Measurements from ENCODE around the gene ARHGEF28.

ARHGEF28 gene

DNA sequence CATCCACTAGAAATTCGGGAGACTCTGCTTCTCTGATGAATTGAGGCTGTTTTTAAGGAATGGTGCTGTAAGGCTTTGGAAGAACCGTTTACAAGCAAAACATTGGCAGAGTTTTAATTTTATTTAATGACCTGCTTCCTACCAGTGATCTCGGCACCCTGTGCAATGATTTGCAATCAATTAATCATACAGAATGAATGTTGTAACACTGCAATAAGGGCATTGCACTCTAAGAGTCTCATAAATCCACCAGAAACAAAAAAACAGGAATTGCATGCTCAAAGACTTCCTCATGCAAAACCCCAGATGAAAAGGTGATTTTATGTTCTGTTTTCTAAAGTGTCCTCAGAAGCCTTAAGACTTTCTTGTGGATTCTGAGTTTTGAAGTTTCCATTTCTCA, 295.7 kb downstream of the ARHGEF28 start:
- no peak for DNase-seq (ENCODE audit: low read depth in 1 of 2, low spot score in 1 of 2)

DNA sequence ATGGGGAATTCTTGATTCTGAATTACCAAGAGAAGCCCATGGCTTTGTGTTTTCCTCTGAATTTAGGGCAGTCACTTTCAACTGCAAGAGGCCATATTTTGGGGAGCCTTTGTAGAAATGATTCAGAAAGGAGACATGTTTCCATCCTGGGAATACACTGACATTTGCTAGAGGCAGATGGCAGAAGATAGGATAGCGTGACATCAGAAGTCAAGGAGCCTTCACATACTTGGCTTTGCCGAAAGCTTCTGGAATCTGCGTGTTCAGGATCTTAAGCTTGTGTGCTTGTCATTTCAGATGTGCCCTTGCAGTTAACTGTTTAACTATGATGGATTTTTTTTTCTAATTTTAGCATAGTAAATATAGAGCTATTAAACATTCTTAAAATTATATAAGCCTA, 296.2 kb downstream of the ARHGEF28 start:
- no peak for DNase-seq (ENCODE audit: low read depth in 1 of 2, low spot score in 1 of 2)

DNA sequence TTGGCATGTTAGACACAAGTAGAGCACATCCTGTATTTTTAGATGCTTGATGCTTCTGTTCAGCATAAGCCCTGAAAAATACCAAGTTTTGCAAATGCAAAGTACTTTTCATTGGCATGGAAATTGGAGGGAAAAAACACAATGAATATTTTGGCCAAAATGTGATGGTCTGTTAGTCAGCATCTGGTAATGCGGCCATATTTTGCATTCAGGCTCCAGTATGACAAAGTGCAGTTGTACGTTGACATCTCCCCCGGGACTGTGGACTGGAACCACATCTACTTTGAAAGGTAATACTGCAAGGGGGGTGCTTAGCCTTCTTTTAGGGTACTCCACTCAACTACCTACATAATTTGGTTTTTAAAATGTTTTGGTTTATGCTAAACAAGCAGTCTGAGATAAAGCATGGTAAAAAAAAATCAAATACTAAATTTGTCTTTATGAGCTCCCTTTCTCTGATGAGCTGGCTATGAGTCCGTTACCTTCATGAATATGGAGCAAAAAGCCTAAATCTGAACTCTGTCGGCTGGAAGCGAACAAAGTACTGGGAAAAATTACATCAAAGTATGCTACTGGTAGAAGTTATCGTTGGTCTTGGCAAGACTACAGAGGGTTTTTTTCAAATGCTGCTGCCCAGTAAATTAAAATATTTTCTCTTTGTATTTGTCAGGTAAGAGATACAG, 297.0 kb downstream of the ARHGEF28 start:
- DNase-seq (ENCODE audit: low read depth in 1 of 2, low spot score in 1 of 2): no peak

DNA sequence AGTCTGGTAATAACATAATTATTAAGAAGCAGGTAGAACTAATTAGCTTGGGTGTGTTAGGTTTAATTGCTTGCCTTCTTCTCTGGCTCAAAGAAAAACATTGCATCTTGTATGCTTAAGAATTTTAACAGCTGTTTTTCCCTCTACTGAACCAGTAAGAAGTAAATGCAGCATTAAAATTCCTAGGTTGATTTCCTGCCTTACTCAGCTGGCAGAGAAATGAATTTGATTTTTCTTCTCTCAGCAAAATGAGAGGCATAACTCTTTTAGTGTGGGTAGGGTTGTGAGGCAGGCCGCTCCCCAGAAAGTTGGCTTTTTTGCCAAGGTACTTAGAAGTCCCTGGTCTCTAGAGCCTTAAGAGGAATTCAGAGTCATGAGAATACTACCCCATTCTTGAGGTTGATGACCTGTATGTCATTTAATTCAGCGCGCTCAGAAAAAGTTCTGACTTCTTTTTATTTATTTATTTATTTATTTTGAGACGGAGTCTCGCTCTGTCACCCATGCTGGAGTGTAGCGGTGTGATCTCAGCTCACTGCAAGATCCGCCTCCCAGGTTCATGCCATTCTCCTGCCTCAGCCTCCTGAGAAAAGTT, 302.6 kb downstream of the ARHGEF28 start:
- DNase-seq (ENCODE audit: low read depth in 1 of 2, low spot score in 1 of 2): no peak

DNA sequence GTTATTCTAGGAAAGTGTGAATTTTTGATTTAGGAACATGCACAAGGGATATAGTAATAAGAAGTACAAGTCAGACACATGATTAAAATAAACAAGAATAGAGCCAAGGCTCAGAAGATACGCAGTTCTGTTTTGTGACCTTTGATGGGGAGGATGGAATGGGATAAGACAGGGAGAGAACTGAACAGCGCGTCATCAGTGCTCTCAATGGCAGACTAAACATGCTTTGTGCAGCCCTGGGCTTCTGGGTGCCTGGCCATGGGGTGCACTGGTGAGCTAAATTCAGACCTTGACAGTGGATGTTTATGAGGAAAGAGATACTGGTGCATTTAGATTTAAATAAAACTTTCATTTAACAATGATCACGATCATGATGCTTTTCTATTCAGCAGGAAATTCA, 309.7 kb downstream of the ARHGEF28 start:
- no peak for DNase-seq (ENCODE audit: low read depth in 1 of 2, low spot score in 1 of 2)

DNA sequence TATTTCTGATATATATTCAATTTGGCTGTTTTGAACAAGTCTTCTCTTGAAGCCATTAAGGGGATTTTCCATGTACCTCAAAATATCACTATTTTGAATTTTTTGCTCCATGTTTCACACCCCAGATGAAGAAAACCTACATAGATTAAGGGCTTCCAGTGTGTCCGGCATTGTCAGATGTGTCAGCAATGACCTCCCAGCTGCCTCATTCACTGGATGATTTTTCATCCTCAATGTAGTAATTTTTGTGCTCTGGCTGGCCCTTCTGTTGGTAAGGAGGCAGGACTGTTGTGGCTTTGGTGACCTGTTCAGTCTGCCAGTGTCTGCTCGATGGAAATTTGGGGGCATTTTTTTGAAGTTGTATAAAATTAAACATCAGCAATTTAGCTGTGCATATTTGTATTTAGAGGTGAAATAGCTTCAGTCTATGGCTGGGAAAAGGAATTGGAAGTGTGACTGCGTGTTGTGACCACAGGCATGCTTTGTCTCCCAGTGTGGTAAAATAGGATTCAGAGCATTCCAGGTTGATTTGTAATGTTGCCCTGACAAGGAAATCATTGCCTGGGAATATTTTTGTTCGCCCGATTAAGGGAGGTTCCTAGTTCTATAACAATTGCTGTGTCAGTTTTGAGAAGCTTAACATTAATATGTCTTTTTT, 312.4 kb downstream of the ARHGEF28 start:
- no peak for DNase-seq (ENCODE audit: low read depth in 1 of 2, low spot score in 1 of 2)

DNA sequence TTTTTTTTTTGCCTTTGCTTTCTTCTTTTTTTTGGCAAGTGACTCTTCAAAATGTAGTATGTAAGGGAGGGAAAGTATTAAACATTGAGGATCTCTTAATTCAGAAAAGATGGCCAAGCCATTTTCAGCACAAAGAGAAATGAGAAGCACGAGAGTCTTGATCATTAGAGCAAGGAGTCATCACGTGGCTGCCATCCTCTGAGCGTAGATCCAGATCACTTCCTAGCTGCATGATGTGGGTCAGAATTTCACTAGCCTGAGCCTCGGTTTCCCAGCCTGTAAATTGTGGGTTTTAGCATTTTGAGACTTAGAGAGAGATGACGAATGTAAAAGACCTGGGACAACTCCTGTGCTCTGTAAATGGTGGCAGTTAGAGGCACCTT, 312.9 kb downstream of the ARHGEF28 start:
- no peak for DNase-seq (ENCODE audit: low read depth in 1 of 2, low spot score in 1 of 2)

DNA sequence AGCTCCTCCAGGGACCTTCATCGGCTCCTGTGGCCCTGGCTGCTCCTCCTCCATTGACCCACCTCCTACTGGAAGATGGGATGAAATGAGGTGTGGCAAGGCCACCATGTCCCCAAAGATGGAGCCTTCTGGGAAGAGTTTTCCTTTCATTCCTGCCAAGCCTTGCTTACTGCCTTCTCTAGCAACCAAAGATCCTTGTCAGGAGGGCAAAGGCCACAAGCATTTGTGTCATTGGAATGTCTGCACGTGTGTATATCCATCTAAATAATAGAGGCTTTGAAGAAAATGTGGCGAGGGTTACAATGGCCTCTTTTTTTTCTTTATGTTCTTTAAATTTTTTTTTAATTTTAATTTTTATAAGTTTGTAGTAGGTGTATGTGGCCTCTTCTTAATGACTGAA, 313.6 kb downstream of the ARHGEF28 start:
- no peak for DNase-seq (ENCODE audit: low read depth in 1 of 2, low spot score in 1 of 2)

DNA sequence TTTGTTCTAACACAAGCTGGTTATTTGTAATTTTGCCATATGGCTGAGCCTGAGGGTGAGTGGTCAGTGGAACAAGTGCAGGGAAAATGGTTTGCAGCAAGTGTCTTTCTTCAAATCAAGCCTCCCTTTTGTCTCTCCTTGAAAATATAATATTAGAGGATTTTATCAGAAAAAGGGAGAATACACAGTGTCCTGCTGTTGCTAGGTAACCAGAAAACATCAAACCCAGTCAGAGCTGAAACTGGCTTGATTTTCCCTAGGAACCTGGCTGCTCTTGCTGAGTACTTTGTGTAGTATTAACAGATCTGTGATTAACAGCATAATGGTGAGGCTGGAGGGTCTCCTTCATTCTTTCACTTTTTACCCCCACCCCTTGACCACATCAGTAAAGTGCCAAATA, 314.0 kb downstream of the ARHGEF28 start:
- DNase-seq (ENCODE audit: low read depth in 1 of 2, low spot score in 1 of 2): no peak

DNA sequence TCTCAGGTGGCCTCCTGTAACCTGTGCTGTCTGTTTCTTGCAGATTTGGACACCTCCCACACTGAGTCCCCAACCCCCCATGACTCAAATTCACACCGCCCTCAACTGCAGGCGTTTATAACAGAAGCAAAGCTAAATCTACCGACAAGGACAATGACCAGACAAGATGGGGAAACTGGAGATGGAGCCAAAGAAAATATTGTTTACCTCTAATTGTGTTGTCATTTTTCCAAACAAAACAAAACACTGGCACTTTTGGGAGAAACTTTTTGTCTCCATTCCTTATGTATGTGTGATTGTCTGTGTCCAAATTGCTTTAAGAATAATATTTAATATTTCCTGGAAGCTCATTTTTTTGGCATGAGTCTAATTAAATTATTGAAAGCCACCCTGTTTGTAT, 314.8 kb downstream of the ARHGEF28 start:
- no peak for DNase-seq (ENCODE audit: low read depth in 1 of 2, low spot score in 1 of 2)

DNA sequence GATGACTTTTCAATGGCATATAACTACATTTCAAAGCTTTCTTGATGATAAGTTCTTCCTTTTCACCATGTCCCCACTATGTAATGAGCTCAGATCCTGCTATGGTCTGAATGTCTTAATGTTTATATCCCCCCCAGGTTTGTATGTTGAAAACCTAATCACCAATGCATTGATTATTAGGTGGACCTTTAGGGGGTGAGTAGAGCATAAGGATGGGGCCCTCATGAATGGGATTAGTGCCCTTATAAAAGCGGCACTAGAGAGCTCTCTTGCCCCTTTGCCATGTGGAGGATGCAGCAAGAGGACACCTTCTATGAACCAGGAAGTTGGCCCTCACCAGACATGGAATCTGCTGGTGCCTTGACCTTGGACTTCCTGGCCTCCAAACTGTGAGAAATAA, 316.8 kb downstream of the ARHGEF28 start:
- DNase-seq (ENCODE audit: low read depth in 1 of 2, low spot score in 1 of 2): no peak

DNA sequence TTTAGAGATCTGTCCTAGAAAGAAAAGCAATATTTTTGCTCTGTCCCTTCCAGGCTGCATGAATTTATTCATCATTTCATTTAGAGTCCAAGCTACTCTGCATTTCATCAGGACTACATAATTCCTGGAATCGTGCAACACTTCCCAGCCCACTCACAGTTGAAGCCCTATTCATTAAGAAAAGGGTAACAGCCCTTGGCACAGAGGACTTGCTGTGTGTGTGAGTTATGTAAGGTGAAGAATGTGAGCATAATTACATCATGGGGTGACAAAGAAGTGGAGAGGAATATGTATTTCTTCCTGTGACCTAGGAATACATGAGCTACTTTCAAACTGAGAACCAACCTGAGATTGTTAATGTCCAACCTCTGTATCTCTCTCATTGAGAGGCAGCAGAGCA, 317.4 kb downstream of the ARHGEF28 start:
- no peak for DNase-seq (ENCODE audit: low read depth in 1 of 2, low spot score in 1 of 2)

DNA sequence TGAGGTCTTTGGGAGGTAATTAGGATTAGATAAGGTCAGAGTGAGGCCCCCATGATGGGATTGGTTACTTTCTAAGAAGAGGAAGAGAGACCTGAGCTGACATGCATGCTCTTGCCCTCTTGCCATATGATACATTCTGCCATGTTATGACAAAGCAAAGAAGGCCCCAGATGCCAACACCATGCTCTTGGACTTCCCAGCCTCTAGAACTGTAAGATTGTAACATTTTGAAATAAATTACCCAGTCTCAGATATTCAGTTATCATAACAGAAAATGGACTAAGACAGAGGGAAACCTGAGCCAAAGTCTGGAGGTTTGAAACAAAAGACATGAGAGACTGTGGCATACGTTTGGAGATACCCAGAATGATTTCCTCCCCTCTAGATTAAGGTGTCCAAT, 318.6 kb downstream of the ARHGEF28 start:
- DNase-seq (ENCODE audit: low read depth in 1 of 2, low spot score in 1 of 2): no peak

DNA sequence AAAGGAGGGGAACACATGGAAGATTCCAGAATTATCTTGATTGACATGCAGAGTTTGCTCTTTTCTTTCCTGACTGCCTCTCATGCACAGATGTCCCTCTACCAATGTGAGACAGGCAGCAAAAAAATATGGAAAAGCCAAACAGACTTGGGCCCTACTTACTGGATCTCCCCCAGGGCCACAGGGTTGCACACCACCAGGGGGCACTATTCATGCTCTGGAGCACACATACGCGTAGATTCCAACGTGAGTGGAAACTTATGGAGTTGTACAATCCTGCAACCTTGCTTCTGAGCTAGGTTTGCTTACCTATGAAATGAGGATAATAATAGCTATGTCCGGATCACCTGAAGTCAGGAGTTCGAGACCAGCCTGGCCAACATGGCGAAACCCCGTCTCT, 319.5 kb downstream of the ARHGEF28 start:
- no peak for DNase-seq (ENCODE audit: low read depth in 1 of 2, low spot score in 1 of 2)

DNA sequence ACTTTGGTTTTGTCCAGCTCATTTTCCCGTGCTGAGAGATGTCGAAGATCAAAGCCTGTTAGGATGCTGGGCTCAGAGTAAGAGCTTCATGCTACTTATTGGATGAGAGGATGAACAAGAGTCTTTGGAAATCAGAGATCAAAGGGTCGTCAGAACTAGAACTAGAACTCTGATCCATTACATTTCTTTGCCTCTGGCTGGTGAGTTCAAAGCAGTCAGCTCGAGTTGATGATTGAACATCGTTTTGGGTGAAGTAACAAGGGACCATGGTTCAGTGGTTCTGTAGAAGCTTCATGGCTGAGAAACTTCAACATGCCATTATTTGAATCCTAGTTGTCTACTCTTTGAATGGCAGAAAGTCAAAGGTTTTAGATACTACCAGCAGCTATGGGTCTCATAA, 320.3 kb downstream of the ARHGEF28 start:
- DNase-seq (ENCODE audit: low read depth in 1 of 2, low spot score in 1 of 2): no peak

DNA sequence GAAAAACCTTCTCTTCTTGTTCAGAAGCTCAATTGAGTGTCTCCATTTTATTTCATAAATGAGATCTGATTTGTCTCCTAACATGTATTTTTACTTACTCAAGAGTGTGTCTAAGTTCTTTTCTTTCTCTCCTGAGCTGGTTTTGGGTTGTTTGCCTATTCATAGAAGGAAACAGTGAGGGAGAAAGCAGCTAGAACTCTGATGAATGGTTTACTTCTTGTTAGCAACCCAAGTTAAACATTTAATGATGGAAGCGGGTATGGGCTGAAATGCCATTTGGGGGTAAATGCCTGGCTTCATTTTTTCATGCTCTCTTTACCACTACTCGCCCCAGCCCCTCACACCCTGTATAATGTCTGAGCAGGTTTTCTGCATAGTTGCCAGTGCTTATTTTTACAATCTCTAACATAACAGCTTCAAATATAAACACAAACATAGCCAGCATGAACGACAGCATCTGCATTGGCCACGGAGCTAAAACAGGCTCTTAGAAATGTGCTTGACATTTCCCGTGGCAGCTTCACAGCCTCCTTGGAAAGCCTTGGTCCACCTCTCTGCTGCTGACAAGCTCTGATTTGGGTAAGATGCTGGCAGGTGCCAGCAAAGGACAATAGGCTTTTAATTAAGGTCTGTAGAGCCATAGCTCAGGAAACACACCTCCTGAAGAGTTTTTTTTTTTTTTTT, 321.1 kb downstream of the ARHGEF28 start:
- no peak for DNase-seq (ENCODE audit: low read depth in 1 of 2, low spot score in 1 of 2)

DNA sequence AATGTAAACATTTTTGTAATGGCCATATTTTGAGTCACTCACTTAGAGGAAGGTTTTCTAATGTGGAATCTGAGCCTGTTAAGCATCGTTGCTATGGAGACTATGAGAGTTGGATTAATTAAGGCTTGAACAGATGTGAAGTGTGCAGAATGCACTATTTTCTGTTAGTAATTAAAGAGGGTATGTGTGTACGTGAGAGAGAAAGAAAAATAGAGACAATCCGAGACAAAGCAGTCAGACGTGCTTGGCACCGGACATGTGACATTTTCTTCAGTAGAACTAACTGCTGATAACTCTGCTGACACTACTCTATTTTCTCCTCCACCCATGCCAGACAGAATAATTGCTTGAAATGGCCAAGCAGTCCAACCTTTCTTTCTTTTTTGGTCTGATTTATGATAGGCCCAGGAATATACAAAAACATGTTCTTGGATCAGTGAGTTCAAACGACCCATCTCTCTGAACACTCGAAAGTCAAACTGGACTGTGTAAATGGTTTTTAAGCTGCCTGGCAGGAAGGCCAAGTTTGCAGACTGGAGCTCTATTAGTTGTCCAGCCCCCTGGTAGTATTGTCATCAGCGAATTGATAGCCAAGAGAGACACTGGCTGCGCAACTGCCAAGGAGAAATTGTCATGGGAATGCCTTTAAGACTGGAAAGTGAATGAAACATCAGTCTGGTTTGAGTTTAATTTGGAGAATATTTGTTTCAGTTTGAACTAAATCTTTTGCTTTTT, 322.1 kb downstream of the ARHGEF28 start:
- DNase-seq (ENCODE audit: low read depth in 1 of 2, low spot score in 1 of 2): no peak

DNA sequence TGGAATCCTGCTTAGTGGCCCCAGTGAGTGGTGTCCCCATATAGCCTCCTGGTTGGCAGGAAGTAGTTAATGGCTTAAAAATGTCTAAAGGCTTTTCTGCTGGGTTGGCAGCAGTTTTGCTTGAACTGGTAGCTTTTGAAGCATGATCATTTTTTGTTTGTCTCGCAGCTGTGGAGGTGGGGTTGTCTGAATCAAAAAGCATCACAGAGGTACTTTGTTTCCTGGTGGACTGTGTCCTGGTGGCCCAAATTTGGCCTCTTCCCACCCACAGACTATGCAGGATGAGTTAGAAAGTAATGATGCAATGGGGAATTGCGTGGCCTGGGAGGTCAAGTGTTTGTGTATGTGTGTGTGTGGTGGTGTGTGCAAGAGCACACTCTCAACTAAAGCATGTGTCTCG, 322.7 kb downstream of the ARHGEF28 start:
- DNase-seq (ENCODE audit: low read depth in 1 of 2, low spot score in 1 of 2): no peak

DNA sequence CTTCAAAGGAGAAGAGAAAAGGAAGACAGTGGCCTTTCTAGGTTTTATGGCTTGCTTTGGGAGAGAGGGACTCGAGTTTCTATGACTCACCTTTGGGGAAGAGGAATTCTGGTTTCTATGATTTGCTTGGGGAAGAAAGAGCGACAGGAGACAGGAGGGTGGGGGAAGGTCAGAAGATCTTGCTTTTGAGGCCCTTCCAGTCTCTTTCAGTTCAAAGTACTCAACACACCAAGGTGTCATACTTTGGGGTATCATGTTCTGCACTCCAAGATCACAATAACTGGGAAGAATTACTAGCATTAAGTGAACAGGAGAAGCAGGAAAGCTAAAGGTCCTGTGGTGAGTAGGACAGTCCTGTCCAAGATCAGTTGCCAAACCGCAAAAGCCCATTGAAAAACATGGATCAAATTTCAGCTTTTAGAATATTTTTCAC, 324.5 kb downstream of the ARHGEF28 start:
- no peak for DNase-seq (ENCODE audit: low read depth in 1 of 2, low spot score in 1 of 2)

DNA sequence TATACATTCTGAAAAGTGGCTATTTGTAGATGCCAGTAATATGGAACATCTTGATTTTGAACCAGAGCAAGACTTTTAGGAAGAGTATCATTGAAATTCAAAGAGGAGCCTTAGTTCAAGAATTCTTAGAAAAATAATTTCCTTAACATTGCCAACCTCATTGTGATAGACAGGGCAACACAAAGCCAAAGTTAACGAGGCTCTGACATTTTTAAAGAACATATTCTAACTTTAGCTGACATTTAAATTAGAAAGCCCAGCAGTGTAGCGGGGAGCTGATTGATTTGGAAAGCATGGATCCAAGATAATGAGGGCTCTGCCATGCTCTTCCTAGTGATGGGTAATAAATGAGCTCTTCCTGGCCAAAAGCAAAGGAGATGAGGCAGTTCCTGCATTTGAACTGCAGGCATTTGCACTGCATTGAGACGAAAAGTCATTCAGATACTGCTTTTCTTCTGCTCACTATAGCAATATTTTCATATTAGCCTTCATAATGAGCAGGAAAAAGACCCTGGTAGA, 325.0 kb downstream of the ARHGEF28 start:
- no peak for DNase-seq (ENCODE audit: low read depth in 1 of 2, low spot score in 1 of 2)

DNA sequence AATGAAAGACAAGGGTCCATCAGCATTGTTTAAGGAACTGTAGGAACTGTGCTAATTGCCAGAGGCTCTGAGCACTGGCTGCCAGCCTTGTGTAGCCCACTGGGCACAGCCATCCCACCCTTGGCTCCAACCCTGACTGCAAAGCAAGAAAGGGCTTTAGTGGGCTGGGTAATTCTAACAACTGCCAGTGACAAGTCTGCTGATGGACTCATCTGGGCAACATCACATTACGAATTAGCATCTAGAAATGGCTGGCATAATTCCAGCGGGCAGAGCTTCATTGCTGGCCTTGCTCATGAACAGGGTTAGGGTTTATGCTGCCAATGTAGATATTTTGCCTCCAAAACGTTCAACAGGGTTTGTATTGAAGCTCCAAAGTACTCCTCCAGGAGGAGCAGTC, 326.9 kb downstream of the ARHGEF28 start:
- DNase-seq (ENCODE audit: low read depth in 1 of 2, low spot score in 1 of 2): no peak
